Measurements from ENCODE around the gene IGFN1.

The IGFN1 gene

GRCh38 chr1:201172326-201172725, 18.3 kb upstream of the IGFN1 start:
- no peak for TF ChIP-seq CTCF (IDR thresholded peaks at IDR 0.05; ENCODE audit: unreplicated experiment in 3 of 3)
- Mint-ChIP-seq H3K9me3 (no peaks in the 10 kb centered on the region), H3K4me3 (peak overlapping the region; percentile 69 to 85 (median 81)), H3K36me3 (ENCODE audit: low read depth) (no peaks in the 10 kb centered on the region), H3K4me1 (peaks cover 42% of the 10 kb centered on the region), H3K27me3 (ENCODE audit: low read depth) (peaks cover 7% of the 10 kb centered on the region), H3K27ac (peak overlapping the region in 2 of 3 experiments; percentile 48 to 56)

DNA sequence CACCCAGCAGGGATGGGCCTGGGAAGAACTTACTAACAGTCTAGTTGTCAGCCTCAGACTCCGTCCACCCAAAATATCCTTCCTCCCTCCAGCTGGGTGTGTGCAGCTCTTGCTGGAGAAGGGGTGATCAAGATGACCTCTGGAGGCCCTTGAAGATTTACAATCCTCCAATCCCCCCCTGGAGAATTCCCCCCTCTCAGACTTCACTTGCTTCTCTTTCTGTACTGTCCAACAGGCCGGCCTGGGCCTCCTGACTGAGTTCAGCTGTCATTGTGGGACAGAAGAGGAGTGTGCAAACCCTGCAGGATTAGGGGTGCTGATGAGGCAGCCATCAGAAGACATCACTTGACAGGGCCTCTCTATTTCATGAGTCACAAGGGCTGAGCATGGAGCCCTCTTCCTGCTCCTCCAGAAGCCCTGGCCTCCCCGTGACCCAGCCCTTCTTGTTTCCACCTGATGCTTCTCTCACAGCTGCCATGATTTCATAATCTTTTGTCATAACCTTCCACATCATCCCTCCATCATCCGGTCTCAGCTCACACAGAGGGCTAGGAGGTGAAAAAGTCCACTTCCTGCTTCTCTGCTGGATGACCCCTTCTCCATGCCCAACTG, 17.5 kb upstream of the IGFN1 start:
- no peaks in the 10 kb centered on the region for H3K9me3 Mint-ChIP-seq
- peaks cover 42% of the 10 kb centered on the region for H3K4me1 Mint-ChIP-seq
- no peak for TF ChIP-seq CTCF (IDR thresholded peaks at IDR 0.05; ENCODE audit: unreplicated experiment in 3 of 3)
- H3K36me3 Mint-ChIP-seq (ENCODE audit: low read depth), result no peaks in the 10 kb centered on the region
- peaks cover 13% of the 10 kb centered on the region for H3K27me3 Mint-ChIP-seq (ENCODE audit: low read depth)
- H3K27ac Mint-ChIP-seq, result peak overlapping the region; percentile 55 to 68 (median 64)
- peak overlapping the region; percentile 45 to 60 (median 49) for H3K4me3 Mint-ChIP-seq

- Mint-ChIP-seq H3K36me3 (ENCODE audit: low read depth) (no peaks in the 10 kb centered on the region), H3K27me3 (ENCODE audit: low read depth) (peaks cover 13% of the 10 kb centered on the region), H3K4me3 (no peak overlapping the region), H3K9me3 (no peaks in the 10 kb centered on the region), H3K27ac (peak overlapping the region in 2 of 3 experiments; percentile 55 to 64), H3K4me1 (peaks cover 42% of the 10 kb centered on the region)
- no peak for TF ChIP-seq CTCF (IDR thresholded peaks at IDR 0.05; ENCODE audit: unreplicated experiment in 3 of 3)
Observed at GRCh38 chr1:201173736-201174135, 16.9 kb upstream of the IGFN1 start.

DNA sequence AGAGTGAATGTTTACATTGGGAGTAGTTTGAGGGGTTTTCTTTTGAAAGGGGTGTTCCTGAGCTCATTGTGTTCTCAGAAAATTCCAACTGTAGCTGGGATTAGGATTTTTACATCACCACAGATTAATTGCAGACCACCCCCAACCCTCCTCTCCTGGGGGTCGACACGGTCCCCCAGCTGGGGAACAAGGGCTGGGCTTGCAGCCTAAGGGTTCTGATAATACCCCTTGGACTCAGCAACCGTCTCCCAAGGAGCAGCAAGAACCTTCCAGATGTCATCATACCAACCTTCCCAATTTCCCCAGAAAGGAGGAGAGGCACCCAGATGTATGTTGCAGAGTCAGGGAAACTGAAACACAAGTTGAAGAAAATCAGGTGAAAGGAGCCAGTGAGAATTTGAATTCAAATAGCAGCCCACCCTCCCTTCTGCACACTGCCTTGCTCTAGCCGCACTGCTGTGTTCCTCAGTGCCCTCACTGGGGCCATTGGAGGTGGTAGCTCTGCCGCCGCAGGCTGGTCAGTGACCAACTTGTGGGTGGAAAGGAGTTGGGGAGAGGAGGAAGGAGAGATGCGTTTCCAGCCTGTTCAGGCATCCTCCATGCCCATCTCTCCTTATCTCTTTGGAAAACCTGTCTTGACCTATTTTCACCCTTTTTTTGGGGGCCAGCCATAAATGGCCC, 14.7 kb upstream of the IGFN1 start:
- no peak overlapping the region for H3K4me3 Mint-ChIP-seq
- H3K27me3 Mint-ChIP-seq (ENCODE audit: low read depth), result peaks cover 16% of the 10 kb centered on the region
- peaks cover 8% of the 10 kb centered on the region for H3K9me3 Mint-ChIP-seq
- TF ChIP-seq CTCF (IDR thresholded peaks at IDR 0.05; ENCODE audit: unreplicated experiment in 3 of 3), result no peak
- no peaks in the 10 kb centered on the region for H3K36me3 Mint-ChIP-seq (ENCODE audit: low read depth)
- H3K4me1 Mint-ChIP-seq, result peaks cover 36% of the 10 kb centered on the region
- H3K27ac Mint-ChIP-seq, result no peak overlapping the region

- TF ChIP-seq CTCF (IDR thresholded peaks at IDR 0.05; ENCODE audit: unreplicated experiment in 3 of 3), result no peak
- H3K36me3 Mint-ChIP-seq (ENCODE audit: low read depth), result no peaks in the 10 kb centered on the region
- peak overlapping the region in 2 of 3 experiments; percentile 24 to 44 for H3K27ac Mint-ChIP-seq
- H3K9me3 Mint-ChIP-seq, result peaks cover 8% of the 10 kb centered on the region
- no peak overlapping the region for H3K4me3 Mint-ChIP-seq
- H3K4me1 Mint-ChIP-seq, result peaks cover 37% of the 10 kb centered on the region
- peaks cover 16% of the 10 kb centered on the region for H3K27me3 Mint-ChIP-seq (ENCODE audit: low read depth)
Observed at GRCh38 chr1:201176940-201177339, 13.7 kb upstream of the IGFN1 start.

DNA sequence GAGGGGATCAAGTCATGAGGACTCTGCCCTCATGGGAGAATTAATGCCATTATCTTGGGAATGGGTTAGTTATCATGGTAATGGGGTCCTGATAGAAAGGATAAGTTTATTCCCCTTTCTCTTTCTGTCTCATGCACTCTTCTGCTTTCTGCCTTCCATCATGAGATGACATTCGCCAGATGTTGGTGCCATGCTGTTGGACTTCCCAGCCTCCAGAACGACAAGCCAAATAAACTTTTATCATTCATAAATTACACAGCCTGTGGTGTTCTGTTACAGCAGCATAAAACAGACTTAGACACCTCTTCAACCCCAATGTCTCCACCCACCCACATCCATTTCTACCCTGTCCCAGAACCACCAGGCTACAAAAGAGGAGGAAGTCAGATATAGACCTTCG, 11.9 kb upstream of the IGFN1 start:
- H3K27ac Mint-ChIP-seq, result peak overlapping the region in 1 of 3 experiments; percentile 41
- TF ChIP-seq CTCF (IDR thresholded peaks at IDR 0.05; ENCODE audit: unreplicated experiment in 3 of 3), result no peak
- H3K9me3 Mint-ChIP-seq, result peaks cover 8% of the 10 kb centered on the region
- H3K4me3 Mint-ChIP-seq, result no peak overlapping the region
- H3K36me3 Mint-ChIP-seq (ENCODE audit: low read depth), result no peaks in the 10 kb centered on the region
- peaks cover 31% of the 10 kb centered on the region for H3K4me1 Mint-ChIP-seq
- peaks cover 16% of the 10 kb centered on the region for H3K27me3 Mint-ChIP-seq (ENCODE audit: low read depth)

Data from nephron (organoid).